GM21825 (cell line): ENCODE measurements around the gene WDR18.
A peak's percentile ranks its signal among the peaks of the same experiment; 100 is the strongest.
"Not testable (repeated sequence)": the region's sequence is repeated elsewhere in the genome, so short reads cannot be mapped to it uniquely, and the experiment has no call there.

Experiments
- ATAC-seq: cut with Tn5 transposase; IDR thresholded peaks from one replicate; pipeline ENCODE4 v1.9.1; 2021; ENCODE audit warnings: mild to moderate bottlenecking, moderate library complexity; ENCODE audit not compliant: unreplicated experiment

WDR18 gene

DNA sequence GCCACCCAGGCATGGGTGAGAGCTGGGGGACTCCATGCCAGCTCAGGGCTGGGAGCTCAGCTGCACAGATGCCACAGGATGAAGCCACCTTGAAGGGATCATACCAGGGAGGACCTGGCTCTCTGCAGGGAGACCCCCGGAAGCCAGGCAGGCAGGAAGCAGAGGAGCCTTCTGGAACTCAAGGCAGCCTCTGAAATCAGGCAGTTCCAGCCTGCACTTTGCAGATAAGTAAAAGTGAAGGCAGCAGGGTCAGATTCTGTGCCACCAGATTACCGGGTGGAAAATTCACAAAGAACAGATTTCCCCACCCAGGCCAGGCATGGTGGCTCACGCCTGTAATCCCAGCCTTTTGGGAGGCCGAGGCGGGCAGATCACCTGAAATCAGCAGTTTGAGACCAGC is 34.2 kb downstream of the WDR18 start:
- ATAC-seq: no peak

DNA sequence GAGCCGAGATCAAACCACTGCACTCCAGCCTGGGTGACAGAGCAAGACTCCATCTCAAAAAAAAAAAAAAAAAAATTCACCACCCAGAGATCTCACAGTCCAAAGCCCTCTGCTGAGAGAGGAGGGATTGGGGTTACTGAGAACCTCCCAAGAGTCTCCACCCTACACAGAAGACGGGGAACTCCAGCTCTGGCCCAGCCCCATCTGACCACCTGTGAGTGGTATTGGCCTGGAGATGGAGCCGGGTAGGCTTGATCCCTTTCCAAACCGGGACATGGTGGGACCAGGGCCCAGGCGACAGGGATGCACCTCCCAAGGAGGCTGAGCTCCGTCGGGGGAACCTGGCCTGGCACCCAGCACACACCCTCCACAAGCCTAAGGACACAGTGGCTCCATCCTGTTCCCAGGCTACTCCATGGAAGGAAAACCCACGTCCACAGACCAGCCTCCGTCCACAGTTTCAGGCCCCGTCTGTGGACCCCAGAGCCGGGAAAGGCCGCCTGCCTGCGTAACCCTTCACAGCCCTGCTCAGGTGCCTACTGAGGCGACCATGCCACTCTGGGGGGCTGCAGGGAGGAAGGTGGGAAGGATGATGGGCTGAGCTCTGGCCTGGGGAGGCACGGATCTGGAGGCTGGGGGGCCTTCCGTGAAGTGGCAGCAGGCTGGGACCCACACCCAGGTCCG is 34.9 kb downstream of the WDR18 start:
- ATAC-seq: no peak

DNA sequence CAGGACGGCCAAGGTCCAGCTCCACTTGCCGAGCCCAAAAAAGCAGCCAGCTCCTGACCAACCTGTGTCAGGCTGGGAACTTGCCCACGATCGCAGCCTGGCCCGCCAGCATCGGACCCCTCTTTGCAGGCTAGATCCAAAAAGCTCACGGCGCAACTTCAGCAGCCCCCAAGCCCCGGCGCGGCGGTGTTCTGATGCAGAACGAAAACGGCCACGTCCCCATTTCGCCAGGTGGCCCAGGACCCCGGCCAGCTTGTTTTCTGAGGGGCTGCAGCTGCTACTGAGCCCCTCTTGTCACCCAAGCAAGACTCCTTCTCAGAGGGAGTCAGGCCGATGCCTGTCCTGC is 35.4 kb downstream of the WDR18 start:
- no peak for ATAC-seq

DNA sequence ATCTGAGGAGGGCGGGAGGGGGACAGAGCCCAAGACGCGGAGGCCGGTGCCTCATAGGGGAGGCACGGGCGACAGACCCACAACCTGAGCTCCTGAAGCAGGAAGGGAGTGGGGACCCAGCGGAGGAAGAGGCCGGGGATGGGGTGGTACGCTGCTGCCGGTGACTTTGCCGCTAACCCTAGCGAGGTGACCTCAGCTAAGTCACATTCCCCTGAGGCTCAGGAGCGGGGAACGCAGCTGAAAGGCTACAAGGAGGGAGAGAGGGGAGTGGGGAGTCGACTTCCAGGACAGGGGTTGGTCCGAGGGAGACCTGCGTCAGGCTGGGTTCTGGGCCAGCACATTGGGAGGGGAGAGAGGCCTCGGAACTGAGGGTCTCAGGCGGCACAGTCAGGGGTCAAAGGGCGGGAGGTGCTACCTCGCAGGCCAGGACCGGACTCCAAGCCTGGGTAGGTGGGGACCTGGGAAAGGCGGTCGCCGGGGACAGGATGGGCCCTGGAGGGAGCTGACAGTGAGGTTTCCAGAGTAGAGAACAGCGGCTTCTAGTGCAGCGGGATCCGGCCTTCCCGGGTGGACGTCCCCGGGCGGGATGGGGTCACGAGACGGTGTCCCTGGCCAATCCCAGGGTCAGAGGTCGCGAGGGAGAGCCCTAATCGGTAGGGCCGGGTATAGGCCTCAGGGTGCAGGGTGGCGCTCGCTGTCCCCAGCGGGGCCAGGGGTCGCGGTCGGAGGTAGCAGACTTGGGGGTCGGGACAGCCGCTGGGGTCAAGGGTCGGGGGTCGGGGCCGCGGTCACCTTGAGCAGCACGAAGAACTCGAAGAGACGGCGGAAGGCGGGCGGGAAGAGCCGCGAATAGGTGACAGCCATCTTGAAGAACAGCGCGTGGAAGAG is 36.1 kb downstream of the WDR18 start:
- peak; percentile 3 for ATAC-seq

DNA sequence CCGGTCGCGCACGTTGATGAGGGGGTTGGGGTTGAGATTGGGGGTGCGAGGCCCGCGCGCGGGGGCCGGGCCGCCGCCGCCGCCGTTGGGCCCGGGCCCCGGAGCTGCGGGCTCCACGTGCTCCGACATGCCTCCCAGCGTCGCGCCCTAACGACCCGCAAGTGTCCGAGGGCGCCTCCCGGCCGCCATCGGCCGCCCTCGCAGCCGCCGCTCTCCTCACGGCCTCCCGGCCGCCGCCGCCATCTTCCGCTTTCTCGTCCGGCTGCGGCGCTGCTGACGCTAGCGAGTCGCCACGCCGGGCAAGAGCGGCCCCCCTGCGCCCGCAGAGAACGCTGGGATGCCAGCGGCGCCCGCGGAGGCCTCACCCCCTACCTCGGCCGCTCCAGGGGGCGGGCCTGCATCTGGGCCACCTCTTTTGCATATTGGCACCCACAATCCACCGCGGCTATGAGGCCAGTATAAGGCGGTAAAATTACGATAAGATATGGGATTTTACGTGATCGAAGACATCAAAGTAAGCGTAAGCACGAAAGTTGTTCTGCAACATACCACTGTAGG is 36.8 kb downstream of the WDR18 start, which contains the start of gene TMEM259:
Gene TMEM259 (minus strand): TSS at position 256 of the 558 bp plus-strand sequence. CDS start 127 bp downstream, at position 129.
- ATAC-seq: peak; percentile 67

DNA sequence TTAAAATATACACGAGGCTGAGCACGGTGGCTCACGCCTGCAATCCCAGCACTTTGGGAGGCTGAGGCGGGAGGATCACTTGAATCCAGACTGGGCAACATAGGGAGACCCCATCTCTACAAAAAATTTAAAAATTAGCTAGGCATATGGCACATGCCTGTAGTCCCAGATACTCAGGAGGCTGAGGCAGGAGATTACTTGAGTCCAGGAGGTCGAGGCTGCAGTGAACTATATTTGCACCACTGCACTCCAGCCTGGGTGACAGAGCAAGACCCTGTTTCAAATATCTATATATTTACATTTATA is 39.7 kb downstream of the WDR18 start:
- ATAC-seq: not testable (repeated sequence)

DNA sequence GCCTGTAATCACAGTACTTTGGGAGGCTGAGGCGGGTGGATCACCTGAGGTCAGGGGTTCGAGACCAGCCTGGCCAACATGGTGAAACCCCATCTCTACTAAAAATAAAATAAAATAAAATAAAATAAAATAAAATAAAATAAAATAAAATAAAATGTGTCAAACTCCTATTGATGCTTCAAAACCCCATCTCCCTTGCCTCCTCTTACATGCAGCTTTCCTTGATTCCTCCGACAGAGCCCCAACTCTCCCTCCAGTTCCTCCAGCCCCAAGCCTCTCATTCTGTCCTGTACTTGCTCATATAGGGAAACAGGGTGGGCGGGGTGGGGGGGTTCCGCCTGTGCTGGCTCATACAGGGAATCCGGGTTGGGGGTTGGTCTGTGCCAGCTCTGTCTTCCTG is 40.9 kb downstream of the WDR18 start:
- not testable (repeated sequence) for ATAC-seq

DNA sequence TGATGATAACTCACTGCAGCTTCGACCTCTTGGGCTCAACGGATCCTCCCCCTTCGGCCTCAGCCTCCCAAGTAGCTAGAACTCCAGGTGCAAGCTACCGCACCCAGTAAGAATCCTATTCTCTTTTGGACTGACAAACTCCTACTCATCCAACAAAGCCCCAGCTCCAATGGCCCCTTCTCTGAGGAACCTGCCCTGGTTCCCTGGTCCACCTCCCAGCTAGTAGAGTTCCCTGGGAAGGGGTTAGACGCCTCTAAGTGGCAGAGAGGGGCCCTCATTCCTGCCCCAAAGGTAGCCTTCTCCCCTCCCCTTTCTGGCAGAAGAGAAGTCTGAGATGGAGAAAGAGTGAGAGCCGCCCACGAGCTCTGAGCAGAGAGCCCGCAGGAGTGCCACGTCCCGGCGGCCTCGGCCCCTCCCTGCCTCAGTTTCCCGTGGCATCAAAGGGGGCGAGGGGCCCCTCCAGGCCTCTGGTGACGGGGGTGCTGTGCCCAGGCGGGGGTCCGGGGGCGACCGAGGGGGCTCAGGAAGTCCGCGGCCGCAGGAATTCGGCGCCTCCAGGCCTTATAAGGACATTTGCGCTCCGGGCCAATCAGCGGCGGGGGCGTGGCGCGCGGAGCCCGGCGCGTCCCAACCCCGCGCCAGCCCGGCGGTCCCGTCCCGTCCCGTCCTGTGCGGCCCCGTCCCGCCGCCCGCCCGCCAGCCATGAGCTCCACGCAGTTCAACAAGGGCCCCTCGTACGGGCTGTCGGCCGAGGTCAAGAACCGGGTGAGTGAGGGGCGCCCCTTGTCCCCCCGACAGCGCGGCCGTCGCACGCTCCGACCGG is 42.0 kb downstream of the WDR18 start, which contains the start of gene CNN2:
Gene CNN2 (plus strand): TSS at position 649 of the 823 bp plus-strand sequence. CDS start 54 bp downstream, at position 703.
- peak; percentile 44 for ATAC-seq

DNA sequence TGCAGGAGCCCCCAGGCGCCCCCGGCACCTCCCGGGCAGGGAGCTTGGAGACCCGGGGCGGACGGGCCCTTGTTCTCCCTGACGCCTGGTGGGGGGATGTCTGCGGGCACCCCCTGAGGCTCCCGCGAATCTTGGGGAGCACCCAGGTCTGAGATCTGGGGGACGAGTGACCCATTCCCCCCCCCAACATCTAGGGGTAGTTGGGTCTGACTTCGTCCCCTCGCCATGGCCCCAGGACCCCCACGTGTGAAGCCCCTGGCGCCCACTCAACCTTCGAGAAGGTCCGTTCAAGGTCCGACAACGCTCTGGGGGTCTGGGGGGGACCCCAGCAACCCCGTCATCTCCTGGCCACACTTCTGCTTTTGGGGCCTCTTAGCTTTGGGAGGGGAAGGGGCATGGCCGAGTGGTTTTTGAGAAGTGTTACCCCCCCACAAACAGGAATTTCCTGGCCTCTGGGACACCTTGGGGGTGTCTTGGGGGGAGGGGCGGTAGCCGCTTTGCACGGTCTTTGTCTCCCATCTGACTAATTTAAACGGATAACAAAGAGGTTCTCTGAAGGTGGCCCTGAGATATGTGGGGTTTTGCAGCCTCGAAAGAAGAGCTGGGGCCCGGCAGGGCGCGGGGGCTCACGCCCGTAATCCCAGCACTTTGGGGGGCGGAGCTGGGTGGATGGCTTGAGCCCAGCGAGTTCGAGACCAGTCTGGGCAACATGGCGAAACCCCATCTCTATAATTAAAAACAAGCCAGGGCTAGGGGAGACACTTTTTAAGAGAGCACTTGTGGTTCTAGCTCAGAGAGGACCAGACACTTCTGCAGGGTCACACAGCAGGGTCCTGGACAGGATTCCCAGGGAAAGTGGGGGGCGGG is 42.9 kb downstream of the WDR18 start:
- peak; percentile 3 for ATAC-seq

DNA sequence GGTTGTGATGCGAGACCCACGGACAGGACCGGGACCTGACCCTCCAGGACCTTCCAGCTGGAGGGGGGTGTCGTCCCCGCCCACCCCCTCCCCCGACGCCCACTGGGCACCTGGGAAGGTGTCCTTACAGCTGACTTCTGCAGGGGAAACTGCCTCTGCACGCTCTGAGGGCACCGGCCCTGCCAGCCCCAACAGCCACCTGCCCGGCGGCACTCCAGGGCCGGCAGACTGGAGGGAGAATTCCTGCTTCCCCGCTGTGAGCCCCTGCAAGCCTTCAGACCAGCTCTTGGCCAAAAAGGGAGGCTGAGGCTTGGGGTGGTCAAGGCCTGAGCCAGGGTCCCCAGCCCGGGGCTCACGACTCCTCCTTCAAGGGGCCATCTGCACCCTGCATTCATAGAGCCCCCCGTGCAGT is 43.5 kb downstream of the WDR18 start:
- no peak for ATAC-seq

DNA sequence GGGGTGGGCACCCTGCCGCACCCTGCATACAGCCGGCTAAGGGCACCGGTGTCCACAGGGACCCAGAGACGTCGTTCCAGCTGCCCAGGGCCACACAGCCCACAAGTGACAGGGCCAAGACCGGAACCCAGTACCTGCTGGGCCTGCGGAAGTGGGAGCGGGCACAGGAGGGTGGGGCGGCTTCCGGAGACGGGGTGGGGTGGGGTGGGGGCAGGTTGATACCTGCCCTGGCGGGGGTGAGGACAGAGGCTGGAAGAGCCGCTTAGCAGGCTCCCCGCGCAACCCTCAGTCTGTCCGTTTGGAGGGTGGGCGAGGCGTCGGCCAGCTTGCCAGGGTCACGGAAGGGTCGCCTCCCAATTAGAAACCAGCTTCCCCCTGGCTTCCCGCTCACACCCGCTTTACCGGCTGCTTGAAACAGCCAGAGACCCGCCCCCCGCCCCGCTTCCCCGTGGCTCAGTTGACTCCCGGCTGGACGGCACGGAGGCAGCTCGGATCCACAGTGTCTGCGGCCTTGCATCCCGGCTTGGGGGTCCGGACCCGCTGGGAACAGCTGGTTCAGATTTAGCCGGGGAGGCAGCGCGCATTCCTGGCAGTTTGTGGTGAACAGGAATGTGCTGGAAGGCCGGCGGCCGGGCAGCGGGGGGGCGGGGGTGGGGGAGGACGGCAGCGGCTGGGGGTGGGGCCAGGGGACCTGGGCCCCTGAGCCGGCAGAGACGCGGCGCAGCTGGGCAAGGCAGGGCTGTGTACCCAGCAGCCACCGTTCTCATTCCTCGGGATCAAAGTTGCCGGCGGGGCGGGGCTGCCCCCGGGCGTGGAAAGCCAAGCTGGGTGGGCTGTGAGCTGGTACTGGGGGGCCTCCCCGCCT is 44.1 kb downstream of the WDR18 start:
- ATAC-seq: no peak

DNA sequence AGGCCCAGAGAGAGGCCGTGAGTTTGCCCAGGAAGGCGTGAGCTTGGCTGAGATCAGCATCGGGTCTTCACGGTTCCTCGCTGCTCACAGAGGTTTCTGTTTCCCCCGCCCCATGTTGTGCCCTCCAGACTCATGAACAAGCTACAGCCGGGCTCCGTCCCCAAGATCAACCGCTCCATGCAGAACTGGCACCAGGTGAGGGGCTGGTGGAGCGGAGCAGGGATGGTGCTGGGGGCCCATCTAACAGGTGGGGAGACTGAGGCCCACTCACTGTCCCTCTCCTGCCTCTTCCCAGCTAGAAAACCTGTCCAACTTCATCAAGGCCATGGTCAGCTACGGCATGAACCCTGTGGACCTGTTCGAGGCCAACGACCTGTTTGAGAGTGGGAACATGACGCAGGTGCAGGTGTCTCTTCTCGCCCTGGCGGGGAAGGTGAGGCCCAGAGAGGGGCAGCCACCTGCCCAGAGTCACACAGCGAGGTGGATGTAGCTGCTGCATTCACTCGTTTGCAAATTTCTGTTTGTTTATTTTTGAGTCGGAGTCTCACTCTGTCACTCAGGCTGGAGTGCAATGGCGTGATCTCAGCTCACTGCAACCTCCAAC is 48.2 kb downstream of the WDR18 start:
- no peak for ATAC-seq

DNA sequence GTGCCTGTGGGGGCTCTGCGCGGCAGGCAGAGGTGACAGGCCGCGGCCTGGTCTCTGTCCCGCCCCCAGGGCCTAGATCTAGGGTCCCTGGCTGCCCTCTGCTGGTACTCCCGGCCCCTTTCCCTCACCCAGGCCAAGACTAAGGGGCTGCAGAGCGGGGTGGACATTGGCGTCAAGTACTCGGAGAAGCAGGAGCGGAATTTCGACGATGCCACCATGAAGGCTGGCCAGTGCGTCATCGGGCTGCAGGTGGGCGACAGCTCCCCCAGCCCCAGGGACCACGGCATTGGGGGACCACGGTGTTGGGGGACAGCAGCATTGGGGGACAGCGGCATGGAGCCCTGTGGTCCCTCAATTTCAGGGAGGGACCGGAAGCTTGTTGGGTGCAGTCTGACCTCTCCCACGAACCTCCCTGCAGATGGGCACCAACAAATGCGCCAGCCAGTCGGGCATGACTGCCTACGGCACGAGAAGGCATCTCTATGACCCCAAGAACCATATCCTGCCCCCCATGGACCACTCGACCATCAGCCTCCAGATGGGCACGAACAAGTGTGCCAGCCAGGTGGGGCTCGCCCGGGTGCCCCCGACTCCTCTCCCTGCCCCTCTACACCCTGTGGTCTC is 52.0 kb downstream of the WDR18 start:
- ATAC-seq: no peak

DNA sequence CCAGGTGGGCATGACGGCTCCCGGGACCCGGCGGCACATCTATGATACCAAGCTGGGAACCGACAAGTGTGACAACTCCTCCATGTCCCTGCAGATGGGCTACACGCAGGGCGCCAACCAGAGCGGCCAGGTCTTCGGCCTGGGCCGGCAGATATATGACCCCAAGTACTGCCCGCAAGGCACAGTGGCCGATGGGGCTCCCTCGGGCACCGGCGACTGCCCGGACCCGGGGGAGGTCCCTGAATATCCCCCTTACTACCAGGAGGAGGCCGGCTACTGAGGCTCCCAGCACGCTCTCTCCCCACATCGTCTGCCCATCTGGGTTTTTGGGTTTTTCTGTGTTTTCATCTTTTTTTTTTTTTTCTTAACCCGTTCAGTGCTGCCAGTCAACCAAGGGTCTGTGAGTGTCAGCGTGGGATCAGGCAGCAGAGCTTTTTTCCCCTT is 53.5 kb downstream of the WDR18 start:
- ATAC-seq: peak; percentile 1

DNA sequence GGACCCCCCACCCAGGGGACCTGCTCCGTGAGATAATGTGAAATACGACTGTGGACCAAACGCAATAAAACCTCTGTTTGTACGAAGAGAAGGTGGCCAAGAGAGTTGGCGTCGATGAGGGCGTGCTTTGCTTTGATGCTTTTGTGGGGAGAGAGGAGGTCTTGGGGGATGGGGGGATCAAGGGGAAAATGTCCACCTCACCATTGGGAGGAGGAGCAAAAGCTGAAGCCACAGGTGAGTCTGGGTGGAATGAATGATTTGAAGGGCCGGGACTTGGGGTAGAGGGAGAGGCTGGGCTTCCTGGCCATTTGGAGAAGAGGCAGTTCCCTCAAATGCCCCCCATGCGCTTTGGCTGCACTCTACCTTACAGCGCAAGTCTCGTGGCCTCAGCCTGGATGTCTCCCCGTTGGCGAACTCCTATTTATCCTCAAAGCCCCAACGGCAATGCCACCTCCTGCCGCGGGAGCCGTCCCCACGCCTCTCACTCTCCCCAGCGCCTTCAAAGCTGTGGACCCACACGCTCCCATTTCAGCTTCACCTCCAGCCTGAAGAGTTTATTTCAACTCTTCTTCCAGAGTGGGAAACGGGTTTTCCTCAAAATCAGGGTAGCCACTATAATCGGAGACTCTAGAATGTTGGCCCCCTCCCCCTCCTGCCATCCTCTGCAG is 55.0 kb downstream of the WDR18 start:
- no peak for ATAC-seq

DNA sequence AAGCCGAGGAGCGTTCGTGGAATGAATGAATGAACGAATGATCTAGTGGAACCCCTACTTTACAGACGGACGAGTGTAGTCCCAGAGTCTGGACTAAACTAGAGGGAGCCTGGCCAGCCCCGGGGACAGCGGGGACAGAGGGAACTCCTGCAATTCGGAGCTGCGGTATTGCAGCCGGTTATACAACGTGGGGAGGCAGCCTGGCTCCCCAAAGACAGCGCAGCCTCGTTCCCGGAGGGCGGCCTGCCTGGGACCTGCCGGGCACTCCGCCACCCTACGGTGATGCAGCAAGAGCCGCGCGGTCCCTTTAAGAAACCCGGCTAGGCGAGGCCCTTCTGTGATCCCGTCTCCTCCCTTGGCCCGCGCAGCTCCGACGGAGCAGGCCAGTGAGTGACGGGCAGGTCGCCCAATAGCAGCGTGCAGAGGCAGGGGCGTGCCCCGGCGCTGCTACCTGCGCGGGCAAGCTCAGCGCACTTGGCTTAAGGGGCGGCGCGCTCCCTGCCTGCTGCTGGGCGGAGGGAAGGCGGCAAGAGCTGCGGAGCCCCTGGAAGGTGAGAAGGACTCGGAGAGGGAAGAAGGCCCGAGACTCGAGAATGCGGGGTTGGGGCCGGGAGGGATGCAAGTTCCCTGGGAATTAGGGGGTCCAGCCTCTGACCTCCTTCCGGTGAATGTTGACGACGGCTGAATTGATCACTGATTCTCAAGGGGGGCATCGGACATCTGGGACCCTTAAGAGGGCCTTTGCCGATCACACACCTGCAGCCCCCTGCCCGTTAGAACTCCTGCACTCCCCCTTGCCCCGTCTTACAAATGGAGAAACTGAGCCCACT is 55.7 kb downstream of the WDR18 start, which contains the start of gene ABCA7:
Gene ABCA7 (plus strand): TSS at position 462 of the 830 bp plus-strand sequence. CDS start 1,255 bp downstream, outside the sequence.
- peak; percentile 64 for ATAC-seq
